Activated B cell treated with CpG ODN at 0.5 μM for 24 hours (primary cell): ENCODE measurements around the gene MYH9. TPM values are rescaled to one million over a fixed set of nuclear protein-coding genes. Genes with fewer than 3 reads are reported as not detected.
A peak's percentile ranks its signal among the peaks of the same experiment; 100 is the strongest.
"Not testable (repeated sequence)": the region's sequence is repeated elsewhere in the genome, so short reads cannot be mapped to it uniquely, and the experiment has no call there.

Experiments
- ATAC-seq: fragments of 200-7000 bp; cut with Tn5 transposase; one replicate; pipeline ENCODE4 v1.10.0; 2021; ENCODE audit warnings: low read depth, mild to moderate bottlenecking, moderate library complexity
- CTCF ChIA-PET: fragments of 350-600 bp; sonication (Branson Sonifier 250); formaldehyde crosslinking; loops from one replicate; lab custom pipeline; 2021; ENCODE audit warnings: antibody characterized with exemption; lab: Charles Lee
- POLR2A ChIA-PET: fragments of 350-600 bp; sonication (Branson Sonifier 250); formaldehyde crosslinking; loops from one replicate; lab custom pipeline; 2021; ENCODE audit warnings: antibody characterized with exemption; lab: Charles Lee
- DNase-seq: peaks from one replicate; pipeline ENCODE4 v3.0.0; 2022
- H3K27ac Mint-ChIP-seq: one replicate; pipeline ENCODE4 v1.8.0; 2020; ENCODE audit warnings: mixed read lengths
- H3K27me3 Mint-ChIP-seq: one replicate; pipeline ENCODE4 v1.8.0; 2021; ENCODE audit warnings: mixed read lengths
- H3K36me3 Mint-ChIP-seq: one replicate; pipeline ENCODE4 v1.8.0; 2021; ENCODE audit warnings: low read depth, mixed read lengths
- H3K4me1 Mint-ChIP-seq: one replicate; pipeline ENCODE4 v1.8.0; 2021; ENCODE audit warnings: mixed read lengths
- H3K4me3 Mint-ChIP-seq: one replicate; pipeline ENCODE4 v1.8.0; 2020; ENCODE audit warnings: mild to moderate bottlenecking, mixed read lengths
- H3K9me3 Mint-ChIP-seq: one replicate; pipeline ENCODE4 v1.8.0; 2020; ENCODE audit warnings: mixed read lengths
- CTCF ChIP-seq: fragments of 200-600 bp; IDR thresholded peaks from one replicate; pipeline ENCODE4 v1.8.0; 2022; ENCODE audit warnings: antibody characterized with exemption, mild to moderate bottlenecking
- intact Hi-C: fragments of 100-400 bp; cut with micrococcal nuclease; formaldehyde crosslinking; loops from one replicate; pipeline ENCODE4 v1.15.1; 2024
- total RNA-seq: library from RNA; stranded (reverse); gene quantifications from 2 replicates; pipeline ENCODE4 v1.2.3, GENCODE V29; 2022

Gene MYH9
- total RNA-seq, 1 donor from 2014 or later, result 714 TPM

- Mint-ChIP-seq H3K4me1 (no peaks in the 10 kb centered on the region), H3K9me3 (no peaks in the 10 kb centered on the region), H3K27ac (no peak overlapping the region), H3K4me3 (no peak overlapping the region), H3K27me3 (no peaks in the 10 kb centered on the region), H3K36me3 (peaks cover 91% of the 10 kb centered on the region)
- ChIA-PET POLR2A (interaction anchor here (0.7 to 1.2 kb wide), 3 partner anchors 15 to 122 kb away, joined by 3 to 6 read pairs (median 3); no protein-coding TSS in a partner anchor), CTCF (interaction anchor here (1.1 to 1.4 kb wide), 2 partner anchors 8 to 177 kb away, joined by 5 read pairs; no protein-coding TSS in a partner anchor)
- ATAC-seq (no peak), DNase-seq (no peak)
- intact Hi-C loops, result no loop called here
- TF ChIP-seq CTCF, result no peak
Observed at GRCh38 chr22:36292823-36293530, 94.8 kb downstream of the MYH9 start.

- ATAC-seq (no peak), DNase-seq (no peak)
- H3K27me3 Mint-ChIP-seq, result no peaks in the 10 kb centered on the region
- POLR2A ChIA-PET, result interaction anchor here (0.7 to 1.2 kb wide), 2 partner anchors 14 to 123 kb away, joined by 3 to 6 read pairs; no protein-coding TSS in a partner anchor
- peaks cover 91% of the 10 kb centered on the region for H3K36me3 Mint-ChIP-seq
- no peak overlapping the region for H3K27ac Mint-ChIP-seq
- no peaks in the 10 kb centered on the region for H3K9me3 Mint-ChIP-seq
- H3K4me1 Mint-ChIP-seq, result no peaks in the 10 kb centered on the region
- intact Hi-C loops, result no loop called here
- no peak overlapping the region for H3K4me3 Mint-ChIP-seq
- TF ChIP-seq CTCF, result no peak
- CTCF ChIA-PET, result interaction anchor here (0.7 kb wide), 1 partner anchor 8 kb away, joined by 3 read pairs; no protein-coding TSS in a partner anchor
Observed at GRCh38 chr22:36291831-36292740, 95.7 kb downstream of the MYH9 start.

- CTCF ChIA-PET, DNase-seq, H3K4me3 Mint-ChIP-seq, POLR2A ChIA-PET, H3K27ac Mint-ChIP-seq, H3K9me3 Mint-ChIP-seq, H3K27me3 Mint-ChIP-seq, intact Hi-C loops, H3K4me1 Mint-ChIP-seq, ATAC-seq: not testable (repeated sequence)
- peaks cover 91% of the 10 kb centered on the region for H3K36me3 Mint-ChIP-seq
Observed at GRCh38 chr22:36290391-36291075, 97.2 kb downstream of the MYH9 start.

- intact Hi-C loops, POLR2A ChIA-PET, H3K9me3 Mint-ChIP-seq, DNase-seq, H3K4me3 Mint-ChIP-seq, H3K4me1 Mint-ChIP-seq, H3K27me3 Mint-ChIP-seq, ATAC-seq: not testable (repeated sequence)
- CTCF ChIA-PET, result interaction anchor here (1.2 to 1.8 kb wide), 2 partner anchors 11 to 12 kb away, joined by 4 to 7 read pairs; no protein-coding TSS in a partner anchor
- Mint-ChIP-seq H3K27ac (peak overlapping the region; percentile 26), H3K36me3 (peaks cover 89% of the 10 kb centered on the region)
Observed at GRCh38 chr22:36289948-36290371, 97.8 kb downstream of the MYH9 start.

- Mint-ChIP-seq H3K27ac (peak overlapping the region; percentile 26), H3K27me3 (no peaks in the 10 kb centered on the region), H3K4me3 (no peak overlapping the region), H3K4me1 (no peaks in the 10 kb centered on the region), H3K36me3 (peaks cover 87% of the 10 kb centered on the region), H3K9me3 (no peaks in the 10 kb centered on the region)
- CTCF ChIA-PET, result interaction anchor here (1.2 to 1.8 kb wide), 3 partner anchors 11 to 197 kb away, joined by 3 to 7 read pairs (median 4); no protein-coding TSS in a partner anchor
- intact Hi-C loops, result no loop called here
- POLR2A ChIA-PET, result no interaction called here
- TF ChIP-seq CTCF, result no peak
- ATAC-seq, result no peak
- DNase-seq, result no peak
Observed at GRCh38 chr22:36289406-36289870, 98.3 kb downstream of the MYH9 start.
